Transverse colon (tissue), 4 donors: ENCODE results near the gene DCDC2C.

Experiments
- POLR2A ChIP-seq: fragments of 450-650 bp; IDR thresholded peaks from one replicate; pipeline ENCODE4 v1.6.1; 2016; ENCODE audit warnings: antibody characterized with exemption, mild to moderate bottlenecking, moderate library complexity
- POLR2AphosphoS5 ChIP-seq, 3 donors: sonication (generic); formaldehyde crosslinking; IDR thresholded peaks; one replicate each; pipeline ENCODE4 v1.6.1; 2016; ENCODE audit warnings: antibody characterized with exemption in 3 of 3
- TF ChIP-seq, protein P1 (sequence below), 5 experiments: fragments of 200-600 bp in 3 of 5; fragments of 450-650 bp in 2 of 5; sonication (generic) in 3 of 5; IDR thresholded peaks; 1 replicate in 2 of 5; 2 replicates in 3 of 5; pipeline ENCODE4 v1.5.1; 2016 to 2017; ENCODE audit warnings: antibody characterized with exemption in 5 of 5, inconsistent platforms in 3 of 5, mild to moderate bottlenecking in 2 of 5, moderate library complexity in 1 of 5

DNA sequence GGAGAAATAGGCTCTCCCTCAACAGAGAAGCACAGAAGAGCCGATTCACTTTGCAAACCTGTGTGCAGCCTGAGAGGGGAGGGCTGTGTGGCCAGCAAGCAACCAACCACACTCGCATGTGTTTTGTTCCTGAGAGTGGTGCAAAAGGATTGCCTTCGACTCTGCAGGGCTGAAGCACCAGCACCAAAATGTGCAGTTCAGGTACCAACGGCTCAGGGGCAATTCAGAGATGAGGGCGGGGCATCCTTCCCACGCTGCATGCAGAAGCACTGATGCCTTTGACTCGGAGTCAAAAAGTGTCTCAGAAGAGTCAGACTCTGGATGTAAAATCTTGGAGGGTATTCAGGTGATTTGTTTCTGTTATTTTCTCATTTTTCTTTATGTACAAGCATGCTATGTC lies 55.5 kb downstream of the DCDC2C start:
- TF ChIP-seq POLR2A = no peak
- no peak for TF ChIP-seq POLR2AphosphoS5 (IDR thresholded peaks at IDR 0.05)
- TF ChIP-seq, protein P1, sequence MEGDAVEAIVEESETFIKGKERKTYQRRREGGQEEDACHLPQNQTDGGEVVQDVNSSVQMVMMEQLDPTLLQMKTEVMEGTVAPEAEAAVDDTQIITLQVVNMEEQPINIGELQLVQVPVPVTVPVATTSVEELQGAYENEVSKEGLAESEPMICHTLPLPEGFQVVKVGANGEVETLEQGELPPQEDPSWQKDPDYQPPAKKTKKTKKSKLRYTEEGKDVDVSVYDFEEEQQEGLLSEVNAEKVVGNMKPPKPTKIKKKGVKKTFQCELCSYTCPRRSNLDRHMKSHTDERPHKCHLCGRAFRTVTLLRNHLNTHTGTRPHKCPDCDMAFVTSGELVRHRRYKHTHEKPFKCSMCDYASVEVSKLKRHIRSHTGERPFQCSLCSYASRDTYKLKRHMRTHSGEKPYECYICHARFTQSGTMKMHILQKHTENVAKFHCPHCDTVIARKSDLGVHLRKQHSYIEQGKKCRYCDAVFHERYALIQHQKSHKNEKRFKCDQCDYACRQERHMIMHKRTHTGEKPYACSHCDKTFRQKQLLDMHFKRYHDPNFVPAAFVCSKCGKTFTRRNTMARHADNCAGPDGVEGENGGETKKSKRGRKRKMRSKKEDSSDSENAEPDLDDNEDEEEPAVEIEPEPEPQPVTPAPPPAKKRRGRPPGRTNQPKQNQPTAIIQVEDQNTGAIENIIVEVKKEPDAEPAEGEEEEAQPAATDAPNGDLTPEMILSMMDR (IDR thresholded peaks at IDR 0.05) = no peak
